ENCODE measurements around the gene GM2A. TPM values are rescaled to one million over a fixed set of nuclear protein-coding genes. Genes with fewer than 3 reads are reported as not detected.
A peak's percentile ranks its signal among the peaks of the same experiment; 100 is the strongest.
"Not testable (repeated sequence)": the region's sequence is repeated elsewhere in the genome, so short reads cannot be mapped to it uniquely, and the experiment has no call there.

The GM2A gene
- total RNA-seq, 1 experiment from 2014 or later, result 18.3 TPM

- DNase-seq (ENCODE audit: low read depth); in situ Hi-C loops (cut with HindIII; ENCODE audit: low pct_unique_long_range_greater_than_20kb, low sequenced_read_pairs): not testable (repeated sequence)
Measured at GRCh38 chr5:151309266-151309665, 56.3 kb downstream of the GM2A start.

DNA sequence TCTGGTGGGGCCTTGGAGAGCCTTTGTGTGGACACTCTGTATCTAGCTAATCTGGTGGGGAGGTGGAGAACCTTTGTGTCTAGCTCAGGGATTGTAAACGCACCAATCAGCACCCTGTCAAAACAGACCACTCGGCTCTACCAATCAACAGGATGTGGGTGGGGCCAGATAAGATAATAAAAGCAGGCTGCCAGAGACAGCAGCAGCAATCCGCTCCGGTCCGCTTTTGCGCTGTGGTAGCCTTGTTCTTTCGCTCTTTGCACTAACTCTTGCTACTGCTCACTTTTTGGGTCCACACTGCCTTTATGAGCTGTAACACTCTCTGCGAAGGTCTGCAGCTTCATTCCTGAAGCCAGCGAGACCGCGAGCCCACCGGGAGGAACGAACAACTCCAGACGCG, 56.8 kb downstream of the GM2A start:
- DNase-seq (ENCODE audit: low read depth); in situ Hi-C loops (cut with HindIII; ENCODE audit: low pct_unique_long_range_greater_than_20kb, low sequenced_read_pairs): not testable (repeated sequence)

GRCh38 chr5:151310932-151311331, 57.9 kb downstream of the GM2A start:
- DNase-seq (ENCODE audit: low read depth), result no peak

GRCh38 chr5:151312756-151313324, 59.9 kb downstream of the GM2A start:
- DNase-seq (ENCODE audit: low read depth), result no peak
- in situ Hi-C loops (cut with HindIII; ENCODE audit: low pct_unique_long_range_greater_than_20kb, low sequenced_read_pairs), result no loop called here

More at GRCh38 chr5:151310932-151311331, 57.9 kb downstream of the GM2A start:
- in situ Hi-C loops (cut with HindIII; ENCODE audit: low pct_unique_long_range_greater_than_20kb, low sequenced_read_pairs), result no loop called here

GRCh38 chr5:151313357-151313756, 60.4 kb downstream of the GM2A start:
- in situ Hi-C loops (cut with HindIII; ENCODE audit: low pct_unique_long_range_greater_than_20kb, low sequenced_read_pairs), result no loop called here
- no peak for DNase-seq (ENCODE audit: low read depth)

DNA sequence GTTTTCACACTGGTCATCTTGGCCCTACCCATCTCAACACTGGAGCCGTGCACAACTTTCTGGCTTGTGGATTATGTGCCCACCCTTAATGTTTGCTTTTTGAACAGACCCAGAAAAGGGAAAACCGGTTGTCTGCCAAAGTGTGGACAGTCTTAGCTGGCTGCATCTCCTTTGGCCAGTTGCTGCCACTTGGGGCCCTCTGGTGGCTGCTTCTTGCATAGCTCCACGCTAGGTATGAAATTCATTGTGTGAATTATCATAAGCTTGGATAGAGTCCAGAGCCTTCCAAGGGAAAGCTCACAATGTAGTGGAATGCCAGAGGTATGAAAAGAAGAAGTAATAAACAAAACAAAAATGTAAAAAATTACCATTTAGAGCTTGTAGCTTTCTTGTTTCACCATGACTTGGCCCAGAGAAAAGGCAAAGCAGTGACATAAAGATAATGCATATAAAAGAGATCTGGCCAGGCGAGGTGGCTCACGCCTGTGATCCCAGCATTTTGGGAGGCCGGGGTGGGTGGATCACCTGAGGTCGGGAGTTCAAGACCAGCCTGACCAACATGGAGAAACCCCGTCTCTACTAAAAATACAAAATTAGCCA, 63.1 kb downstream of the GM2A start:
- in situ Hi-C loops (cut with HindIII; ENCODE audit: low pct_unique_long_range_greater_than_20kb, low sequenced_read_pairs), result no loop called here
- peak; percentile 31 for DNase-seq (ENCODE audit: low read depth)

DNA sequence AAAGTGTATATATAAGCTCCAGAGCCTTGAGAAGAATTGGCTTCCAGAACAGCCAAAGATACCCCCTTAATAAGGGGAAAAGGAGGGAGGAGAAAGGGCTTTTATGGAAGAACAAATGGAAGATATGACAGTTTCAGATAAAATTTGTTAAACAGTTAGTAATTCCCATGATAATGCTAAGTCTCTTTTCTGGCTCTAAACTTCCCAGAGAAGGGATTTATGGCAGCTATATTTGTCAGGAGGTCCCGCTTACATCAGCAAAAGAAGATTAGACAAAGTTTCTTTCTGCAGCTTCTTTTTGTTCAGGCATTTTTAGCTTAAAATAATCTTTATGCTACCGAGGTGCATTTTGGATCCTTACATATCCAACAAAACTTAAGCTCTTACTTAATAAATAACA, 64.9 kb downstream of the GM2A start:
- in situ Hi-C loops (cut with HindIII; ENCODE audit: low pct_unique_long_range_greater_than_20kb, low sequenced_read_pairs), result no loop called here
- no peak for DNase-seq (ENCODE audit: low read depth)

DNA sequence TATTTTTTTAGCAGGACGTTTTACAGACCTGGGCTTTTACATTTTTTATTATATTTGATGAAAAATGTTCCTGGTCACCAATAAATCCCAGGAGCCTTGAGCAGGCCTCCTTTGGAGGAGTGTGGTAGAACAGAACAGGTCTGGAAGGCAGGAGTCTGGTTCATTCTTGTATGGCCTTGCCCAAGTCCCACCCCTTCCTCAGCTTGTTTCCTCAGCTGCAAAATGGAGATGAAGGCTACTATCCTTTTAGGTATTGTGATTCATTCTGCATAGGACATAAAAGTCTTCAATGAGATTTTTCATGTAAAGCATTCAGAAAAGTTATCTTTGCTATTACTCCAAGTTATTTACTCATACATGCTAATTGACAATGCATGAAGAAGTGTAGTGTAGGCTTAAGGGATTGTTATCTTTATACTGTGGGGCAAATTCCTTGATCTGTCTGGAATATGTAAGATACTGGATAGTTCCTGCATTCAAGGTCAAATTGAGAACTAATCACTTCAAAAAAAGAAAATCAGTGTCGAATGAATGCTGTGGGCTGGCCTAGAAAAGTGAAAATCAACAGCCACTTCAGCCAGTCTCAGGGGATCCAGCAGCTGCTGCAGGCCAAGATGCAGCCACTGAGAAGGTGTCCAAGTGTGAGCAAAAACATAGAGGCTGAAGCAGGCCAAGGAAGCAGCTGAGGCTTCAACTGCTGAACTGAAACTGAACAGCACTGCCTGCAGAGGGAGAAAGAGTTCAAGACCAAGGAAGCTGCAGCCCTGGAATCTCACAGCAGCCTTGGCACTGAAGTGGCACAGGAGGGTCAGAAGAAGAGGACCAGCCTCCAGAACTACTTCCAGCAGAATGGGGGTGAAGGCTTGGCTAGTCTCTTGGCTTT, 66.1 kb downstream of the GM2A start:
- in situ Hi-C loops (cut with HindIII; ENCODE audit: low pct_unique_long_range_greater_than_20kb, low sequenced_read_pairs), result no loop called here
- no peak for DNase-seq (ENCODE audit: low read depth)

Other genes starting within 250 kb of the GM2A start
- gene GPX3, start 232.6 kb upstream of the GM2A start, total RNA-seq (2014; rRNA removed; shearing (Covaris generic); ENCODE audit: low replicate concordance), result 80.4 and 92.6 TPM in 2 replicates
- gene TNIP1, start 172.2 kb upstream of the GM2A start, total RNA-seq (2014; rRNA removed; shearing (Covaris generic); ENCODE audit: low replicate concordance), result 160 and 176 TPM in 2 replicates
- 81.1 and 98.2 TPM in 2 replicates for gene ANXA6, start 95.4 kb upstream of the GM2A start, total RNA-seq (2014; rRNA removed; shearing (Covaris generic); ENCODE audit: low replicate concordance)
- gene CCDC69, start 29.1 kb upstream of the GM2A start, total RNA-seq (2014; rRNA removed; shearing (Covaris generic); ENCODE audit: low replicate concordance), result not detected in 2 replicates
- not detected in 2 replicates for gene SLC36A3, start 50.6 kb downstream of the GM2A start, total RNA-seq (2014; rRNA removed; shearing (Covaris generic); ENCODE audit: low replicate concordance)
- gene SLC36A2, start 94.4 kb downstream of the GM2A start, total RNA-seq (2014; rRNA removed; shearing (Covaris generic); ENCODE audit: low replicate concordance), result not detected in 2 replicates
- 2.1 and 7.9 TPM in 2 replicates for gene SLC36A1, start 194.4 kb downstream of the GM2A start, total RNA-seq (2014; rRNA removed; shearing (Covaris generic); ENCODE audit: low replicate concordance)

Measured in Caki2 (cell line).